Medulla oblongata (tissue), 1 donor: Measurements from ENCODE around the gene PPP1R1A.
A peak's percentile ranks its signal among the peaks of the same experiment; 100 is the strongest.

ENCODE experiments used
- DNase-seq: peaks from one replicate; pipeline ENCODE4 v3.0.0-alpha.2; 2015; ENCODE audit errors: extremely low spot score

Gene PPP1R1A

GRCh38 chr12:54588110-54588889 lies at the start of gene PPP1R1A:
Gene PPP1R1A (minus strand): TSS chr12:54588659. CDS start chr12:54588488, 171 bp downstream.
- DNase-seq: no peak

- DNase-seq: no peak
These were observed 46.3 kb upstream of the PPP1R1A start, which contains the start of gene LACRT for GRCh38 chr12:54634795-54635194. Gene LACRT (minus strand): TSS chr12:54634895. CDS start chr12:54634841, 54 bp downstream.

- DNase-seq: no peak
These were observed 43.7 kb upstream of the PPP1R1A start for GRCh38 chr12:54631988-54632728.

GRCh38 chr12:54631551-54631950 lies 43.1 kb upstream of the PPP1R1A start:
- DNase-seq: no peak

- DNase-seq: no peak
These were observed 41.5 kb upstream of the PPP1R1A start for GRCh38 chr12:54629925-54630324.

- no peak for DNase-seq
These were observed 39.9 kb upstream of the PPP1R1A start for GRCh38 chr12:54628186-54628846.

GRCh38 chr12:54627304-54627703 lies 38.8 kb upstream of the PPP1R1A start:
- no peak for DNase-seq

- DNase-seq: no peak
These were observed 37.1 kb upstream of the PPP1R1A start for GRCh38 chr12:54625598-54625997.

GRCh38 chr12:54624315-54625279 lies 36.1 kb upstream of the PPP1R1A start:
- DNase-seq: no peak

GRCh38 chr12:54622463-54623183 lies 34.2 kb upstream of the PPP1R1A start:
- no peak for DNase-seq

- DNase-seq: no peak
These were observed 28.6 kb upstream of the PPP1R1A start for GRCh38 chr12:54616933-54617680.

- no peak for DNase-seq
These were observed 23.8 kb upstream of the PPP1R1A start for GRCh38 chr12:54612225-54612750.

GRCh38 chr12:54611715-54612149 lies 23.3 kb upstream of the PPP1R1A start:
- no peak for DNase-seq

GRCh38 chr12:54608769-54609168 lies 20.3 kb upstream of the PPP1R1A start:
- no peak for DNase-seq

GRCh38 chr12:54608156-54608555 lies 19.7 kb upstream of the PPP1R1A start:
- peak; percentile 48 for DNase-seq

- no peak for DNase-seq
These were observed 18.1 kb upstream of the PPP1R1A start for GRCh38 chr12:54606556-54606955.

GRCh38 chr12:54605138-54605970 lies 16.9 kb upstream of the PPP1R1A start:
- DNase-seq: no peak

- no peak for DNase-seq
These were observed 16.0 kb upstream of the PPP1R1A start for GRCh38 chr12:54604436-54604835.

- DNase-seq: no peak
These were observed 15.4 kb upstream of the PPP1R1A start for GRCh38 chr12:54603872-54604271.
